ENCODE results near the gene FILIP1L. TPM values are rescaled to one million over a fixed set of nuclear protein-coding genes. Genes with fewer than 3 reads are reported as not detected.

Gene FILIP1L
- total and polyA plus RNA-seq, 2 of the 13 experiments (the other 11 are each of a cell fraction or from before 2014, with no cell fraction given), result 8.1 to 187 TPM

GRCh38 chr3:99928771-99929744 is 185.2 kb downstream of the FILIP1L start (continued):
- TF ChIP-seq SOX6 (IDR thresholded peaks at IDR 0.05) (no peak), SOX6 (CRISPR knock-in tag; IDR thresholded peaks at IDR 0.05) (no peak), ZNF781 (CRISPR knock-in tag; IDR thresholded peaks at IDR 0.05; ENCODE audit: borderline replicate concordance, not compliant biosample characterization) (no peak), ZKSCAN1 (IDR thresholded peaks at IDR 0.05; ENCODE audit: low read length) (no peak), MTF2 (CRISPR knock-in tag; IDR thresholded peaks at IDR 0.05; ENCODE audit: borderline replicate concordance) (no peak), TOPORS (CRISPR knock-in tag; IDR thresholded peaks at IDR 0.05) (no peak)
- TF ChIP-seq, protein P1, sequence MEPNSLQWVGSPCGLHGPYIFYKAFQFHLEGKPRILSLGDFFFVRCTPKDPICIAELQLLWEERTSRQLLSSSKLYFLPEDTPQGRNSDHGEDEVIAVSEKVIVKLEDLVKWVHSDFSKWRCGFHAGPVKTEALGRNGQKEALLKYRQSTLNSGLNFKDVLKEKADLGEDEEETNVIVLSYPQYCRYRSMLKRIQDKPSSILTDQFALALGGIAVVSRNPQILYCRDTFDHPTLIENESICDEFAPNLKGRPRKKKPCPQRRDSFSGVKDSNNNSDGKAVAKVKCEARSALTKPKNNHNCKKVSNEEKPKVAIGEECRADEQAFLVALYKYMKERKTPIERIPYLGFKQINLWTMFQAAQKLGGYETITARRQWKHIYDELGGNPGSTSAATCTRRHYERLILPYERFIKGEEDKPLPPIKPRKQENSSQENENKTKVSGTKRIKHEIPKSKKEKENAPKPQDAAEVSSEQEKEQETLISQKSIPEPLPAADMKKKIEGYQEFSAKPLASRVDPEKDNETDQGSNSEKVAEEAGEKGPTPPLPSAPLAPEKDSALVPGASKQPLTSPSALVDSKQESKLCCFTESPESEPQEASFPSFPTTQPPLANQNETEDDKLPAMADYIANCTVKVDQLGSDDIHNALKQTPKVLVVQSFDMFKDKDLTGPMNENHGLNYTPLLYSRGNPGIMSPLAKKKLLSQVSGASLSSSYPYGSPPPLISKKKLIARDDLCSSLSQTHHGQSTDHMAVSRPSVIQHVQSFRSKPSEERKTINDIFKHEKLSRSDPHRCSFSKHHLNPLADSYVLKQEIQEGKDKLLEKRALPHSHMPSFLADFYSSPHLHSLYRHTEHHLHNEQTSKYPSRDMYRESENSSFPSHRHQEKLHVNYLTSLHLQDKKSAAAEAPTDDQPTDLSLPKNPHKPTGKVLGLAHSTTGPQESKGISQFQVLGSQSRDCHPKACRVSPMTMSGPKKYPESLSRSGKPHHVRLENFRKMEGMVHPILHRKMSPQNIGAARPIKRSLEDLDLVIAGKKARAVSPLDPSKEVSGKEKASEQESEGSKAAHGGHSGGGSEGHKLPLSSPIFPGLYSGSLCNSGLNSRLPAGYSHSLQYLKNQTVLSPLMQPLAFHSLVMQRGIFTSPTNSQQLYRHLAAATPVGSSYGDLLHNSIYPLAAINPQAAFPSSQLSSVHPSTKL (CRISPR knock-in tag; IDR thresholded peaks at IDR 0.05), result no peak

All from HepG2 (cell line).